Naive thymus-derived CD4-positive, alpha-beta T cell (primary cell): Measurements from ENCODE around the gene TSPYL4. TPM values are rescaled to one million over a fixed set of nuclear protein-coding genes. Genes with fewer than 3 reads are reported as not detected.

Experiments
- polyA plus RNA-seq, 2 donors: library from polyadenylated mRNA; unstranded; fragments of 300-500 nt; fragmentation: Illumina TruSeq; gene quantifications; one replicate each; pipeline ENCODE4 v1.2.3, GENCODE V29; 2021
- total RNA-seq, 6 experiments: library from RNA in 5 of 6; stranded (reverse) in 5 of 6; gene quantifications; 1 replicate in 5 of 6; 2 replicates in 1 of 6; pipeline ENCODE4 v1.2.3 and lab custom pipeline; 2021 to 2026

TSPYL4 gene
- total and polyA plus RNA-seq, 7 experiments from 2014 or later, result 9.7 to 58.2 (median 21.5) TPM

Other genes starting within 250 kb of the TSPYL4 start
- under 1 TPM in 4 of 5 experiments, not detected in 1; 0.02 to 0.05 (median 0.04) TPM for gene FRK, start 193.2 kb downstream of the TSPYL4 start, total RNA-seq
- gene FRK, start 193.2 kb downstream of the TSPYL4 start, polyA plus RNA-seq, result not detected
- 10 to 100 TPM; 30.5 to 52.6 (median 39.7) TPM for gene NT5DC1, start 153.2 kb downstream of the TSPYL4 start, total RNA-seq
- 10 to 100 TPM; 45.8 to 53.4 TPM for gene NT5DC1, start 153.2 kb downstream of the TSPYL4 start, polyA plus RNA-seq
- not detected for gene COL10A1, start 127.9 kb downstream of the TSPYL4 start, total RNA-seq
- gene COL10A1, start 127.9 kb downstream of the TSPYL4 start, polyA plus RNA-seq, result under 1 TPM; 0.07 to 0.33 TPM
- gene TSPYL1, start 25.9 kb upstream of the TSPYL4 start, total RNA-seq, result 100 to 1,000 TPM in 3 of 5 experiments, 10 to 100 TPM in 2; 42.8 to 226 (median 104) TPM
- gene TSPYL1, start 25.9 kb upstream of the TSPYL4 start, polyA plus RNA-seq, result 10 to 100 TPM; 34.9 to 43.9 TPM
- 10 to 100 TPM in 2 of 5 experiments, 1 to 10 TPM in 3; 3.2 to 23.0 (median 7.7) TPM for gene DSE, start 116.9 kb upstream of the TSPYL4 start, total RNA-seq
- gene DSE, start 116.9 kb upstream of the TSPYL4 start, polyA plus RNA-seq, result 1 to 10 TPM; 4.4 to 4.8 TPM
- 10 to 100 TPM in 2 of 5 experiments, 1 to 10 TPM in 3; 3.0 to 79.3 (median 5.6) TPM for gene CALHM6, start 207.3 kb upstream of the TSPYL4 start, total RNA-seq
- 10 to 100 TPM; 24.4 to 52.1 TPM for gene CALHM6, start 207.3 kb upstream of the TSPYL4 start, polyA plus RNA-seq